Muscle layer of colon (tissue), 2 donors: ENCODE data around the gene CYSRT1.
"Not testable (repeated sequence)": the region's sequence is repeated elsewhere in the genome, so short reads cannot be mapped to it uniquely, and the experiment has no call there.

ENCODE experiments used
- H3K27ac ChIP-seq: one replicate; pipeline ENCODE4 v1.7.0; 2013; ENCODE audit warnings: low read depth, mild to moderate bottlenecking, low read length, moderate library complexity
- H3K27me3 ChIP-seq, 2 donors: one replicate each; pipeline ENCODE4 v1.7.0; 2013; ENCODE audit warnings: low read length in 2 of 2, mild to moderate bottlenecking in 2 of 2; ENCODE audit not compliant: insufficient read depth in 2 of 2, control insufficient read depth in 1 of 2
- H3K36me3 ChIP-seq: one replicate; pipeline ENCODE4 v1.7.0; 2013; ENCODE audit warnings: mild to moderate bottlenecking, low read length; ENCODE audit not compliant: insufficient read depth
- H3K4me1 ChIP-seq: one replicate; pipeline ENCODE4 v1.7.0; 2013; ENCODE audit warnings: mild to moderate bottlenecking, low read length; ENCODE audit not compliant: insufficient read depth
- H3K4me3 ChIP-seq, 2 donors: one replicate each; pipeline ENCODE4 v1.7.0; 2013; ENCODE audit warnings: low read length in 2 of 2, low read depth in 1 of 2, mild to moderate bottlenecking in 1 of 2, moderate library complexity in 1 of 2
- H3K9ac ChIP-seq: one replicate; pipeline ENCODE4 v1.7.0; 2013; ENCODE audit warnings: low read length
- H3K9me3 ChIP-seq: one replicate; pipeline ENCODE4 v1.7.0; 2013; ENCODE audit warnings: mild to moderate bottlenecking, low read length
- donor health status: abdominal sarcoma.
- donor health status: Adenocarcinoma of cecum.

Gene CYSRT1

GRCh38 chr9:137237759-137238726, 13.1 kb downstream of the CYSRT1 start:
- H3K9me3 ChIP-seq, result no peaks in the 10 kb centered on the region
- H3K27me3 ChIP-seq, result peaks cover 0 to 15% of the 10 kb centered on the region in 2 donors
- H3K4me3 ChIP-seq, result no peak overlapping the region
- H3K9ac ChIP-seq, result no peak overlapping the region
- H3K4me1 ChIP-seq, result peaks cover 47% of the 10 kb centered on the region
- no peak overlapping the region for H3K27ac ChIP-seq
- H3K36me3 ChIP-seq, result peaks cover 14% of the 10 kb centered on the region

- Histone ChIP-seq H3K27ac (peak overlapping the region; percentile 97), H3K4me3 (peak overlapping the region; percentile 49 to 93), H3K4me1 (peaks cover 55% of the 10 kb centered on the region), H3K27me3 (peaks cover 0 to 10% of the 10 kb centered on the region in 2 donors), H3K36me3 (peaks cover 24% of the 10 kb centered on the region)
- H3K9me3 ChIP-seq, H3K9ac ChIP-seq: not testable (repeated sequence)
Measured at GRCh38 chr9:137239541-137240200, 14.7 kb downstream of the CYSRT1 start.

GRCh38 chr9:137240318-137240840, 15.4 kb downstream of the CYSRT1 start:
- H3K27ac ChIP-seq, result peak overlapping the region; percentile 97
- no peak overlapping the region for H3K9ac ChIP-seq
- peaks cover 24% of the 10 kb centered on the region for H3K36me3 ChIP-seq
- H3K4me1 ChIP-seq, result peaks cover 54% of the 10 kb centered on the region
- H3K4me3 ChIP-seq, result peak overlapping the region; percentile 49 to 93
- peaks cover 0 to 7% of the 10 kb centered on the region in 2 donors for H3K27me3 ChIP-seq
- H3K9me3 ChIP-seq, result no peaks in the 10 kb centered on the region

- peaks cover 0 to under 1% of the 10 kb centered on the region in 2 donors for H3K27me3 ChIP-seq
- peaks cover 24% of the 10 kb centered on the region for H3K36me3 ChIP-seq
- H3K4me1 ChIP-seq, result peaks cover 48% of the 10 kb centered on the region
- H3K27ac ChIP-seq, result peak within 1 kb of the TSS; percentile 97
- peak within 1 kb of the TSS; percentile 64 for H3K9ac ChIP-seq
- H3K4me3 ChIP-seq, result peak within 1 kb of the TSS; percentile 60 to 93
- no peaks in the 10 kb centered on the region for H3K9me3 ChIP-seq
Measured at GRCh38 chr9:137240841-137241489, 16.0 kb downstream of the CYSRT1 start, which contains the start of gene TUBB4B. TSS of gene TUBB4B (plus strand) at chr9:137241287. CDS start at chr9:137241361, 74 bp downstream.

- peaks cover 41% of the 10 kb centered on the region for H3K4me1 ChIP-seq
Measured at GRCh38 chr9:137241490-137242268, 16.7 kb downstream of the CYSRT1 start.

GRCh38 chr9:137242269-137243203, 17.6 kb downstream of the CYSRT1 start:
- Histone ChIP-seq H3K9me3 (no peaks in the 10 kb centered on the region), H3K4me3 (peak overlapping the region; percentile 60 to 62), H3K36me3 (peaks cover 24% of the 10 kb centered on the region), H3K4me1 (peaks cover 36% of the 10 kb centered on the region), H3K9ac (peak overlapping the region; percentile 64), H3K27ac (peak overlapping the region; percentile 93), H3K27me3 (no peaks in the 10 kb centered on the region)

More at GRCh38 chr9:137241490-137242268, 16.7 kb downstream of the CYSRT1 start:
- H3K27ac ChIP-seq, result peak overlapping the region; percentile 93
- no peaks in the 10 kb centered on the region for H3K27me3 ChIP-seq
- H3K9me3 ChIP-seq, result no peaks in the 10 kb centered on the region
- H3K9ac ChIP-seq, result peak overlapping the region; percentile 64
- peaks cover 24% of the 10 kb centered on the region for H3K36me3 ChIP-seq
- peak overlapping the region; percentile 60 to 62 for H3K4me3 ChIP-seq

- peaks cover 24% of the 10 kb centered on the region for H3K36me3 ChIP-seq
- H3K9ac ChIP-seq, H3K4me3 ChIP-seq, H3K27me3 ChIP-seq, H3K27ac ChIP-seq, H3K9me3 ChIP-seq: not testable (repeated sequence)
- H3K4me1 ChIP-seq, result peaks cover 29% of the 10 kb centered on the region
Measured at GRCh38 chr9:137243266-137243625, 18.3 kb downstream of the CYSRT1 start.

GRCh38 chr9:137243626-137244485, 18.9 kb downstream of the CYSRT1 start:
- Histone ChIP-seq H3K27me3 (no peaks in the 10 kb centered on the region), H3K9me3 (no peaks in the 10 kb centered on the region), H3K36me3 (peaks cover 21% of the 10 kb centered on the region), H3K27ac (no peak overlapping the region), H3K9ac (no peak overlapping the region), H3K4me3 (no peak overlapping the region), H3K4me1 (peaks cover 24% of the 10 kb centered on the region)
